Astrocyte (in vitro differentiated cells and primary cell): ENCODE measurements around the gene PLEKHN1.

Source experiments
- EZH2 ChIP-seq: IDR thresholded peaks from 2 replicates; pipeline ENCODE4 v1.6.1; 2012; ENCODE audit warnings: mild to moderate bottlenecking, low read length, inconsistent platforms; ENCODE audit not compliant: insufficient read depth
- TF ChIP-seq, protein P1 (sequence below): IDR thresholded peaks from 2 replicates; pipeline ENCODE4 v1.5.1; 2011; ENCODE audit warnings: low read depth, mild to moderate bottlenecking, inconsistent platforms, low read length, moderate library complexity; ENCODE audit not compliant: insufficient read depth

DNA sequence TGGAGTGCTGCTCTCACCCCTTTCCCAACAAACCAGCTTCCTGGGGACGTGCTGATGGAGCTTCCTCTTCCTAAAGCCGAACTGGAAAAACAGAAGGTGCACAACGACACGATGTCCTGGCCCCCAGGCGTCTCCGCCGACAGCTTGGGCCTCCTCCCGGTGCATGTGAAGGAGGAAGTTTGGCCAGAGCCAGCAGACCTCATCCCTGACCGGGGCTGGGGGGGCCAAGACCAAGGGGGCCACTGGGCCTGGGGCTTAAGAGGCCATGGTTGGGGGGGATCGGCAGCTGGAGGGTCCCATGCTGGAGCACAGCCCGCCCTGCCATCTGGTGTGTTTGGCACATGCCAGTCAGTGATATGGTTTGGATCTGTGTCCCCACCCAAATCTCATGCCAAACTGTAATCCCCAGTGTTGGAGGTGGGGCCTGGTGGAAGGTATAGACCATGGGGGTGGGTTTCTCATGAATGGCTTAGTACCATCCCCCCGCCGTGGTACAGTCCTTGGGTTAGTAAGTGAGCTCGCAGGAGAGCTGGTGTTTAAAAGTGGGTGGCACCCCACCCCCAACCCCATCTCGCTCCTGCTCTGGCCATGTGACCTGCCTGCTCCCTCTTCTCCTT lies 27.2 kb downstream of the PLEKHN1 start:
- TF ChIP-seq, protein P1, sequence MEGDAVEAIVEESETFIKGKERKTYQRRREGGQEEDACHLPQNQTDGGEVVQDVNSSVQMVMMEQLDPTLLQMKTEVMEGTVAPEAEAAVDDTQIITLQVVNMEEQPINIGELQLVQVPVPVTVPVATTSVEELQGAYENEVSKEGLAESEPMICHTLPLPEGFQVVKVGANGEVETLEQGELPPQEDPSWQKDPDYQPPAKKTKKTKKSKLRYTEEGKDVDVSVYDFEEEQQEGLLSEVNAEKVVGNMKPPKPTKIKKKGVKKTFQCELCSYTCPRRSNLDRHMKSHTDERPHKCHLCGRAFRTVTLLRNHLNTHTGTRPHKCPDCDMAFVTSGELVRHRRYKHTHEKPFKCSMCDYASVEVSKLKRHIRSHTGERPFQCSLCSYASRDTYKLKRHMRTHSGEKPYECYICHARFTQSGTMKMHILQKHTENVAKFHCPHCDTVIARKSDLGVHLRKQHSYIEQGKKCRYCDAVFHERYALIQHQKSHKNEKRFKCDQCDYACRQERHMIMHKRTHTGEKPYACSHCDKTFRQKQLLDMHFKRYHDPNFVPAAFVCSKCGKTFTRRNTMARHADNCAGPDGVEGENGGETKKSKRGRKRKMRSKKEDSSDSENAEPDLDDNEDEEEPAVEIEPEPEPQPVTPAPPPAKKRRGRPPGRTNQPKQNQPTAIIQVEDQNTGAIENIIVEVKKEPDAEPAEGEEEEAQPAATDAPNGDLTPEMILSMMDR: no peak
- no peak for TF ChIP-seq EZH2
